K562 (cell line): ENCODE results near the gene NKAIN4. TPM values are rescaled to one million over a fixed set of nuclear protein-coding genes. Genes with fewer than 3 reads are reported as not detected.

Experiments
- ATAC-seq: fragments of 200-7000 bp; cut with Tn5 transposase; 3 replicates; pipeline ENCODE4 v1.9.1; 2020; ENCODE audit warnings: moderate library complexity
- BruUV-seq: library from RNA; stranded (reverse); fragments of 400-500 nt; replicated peaks from 2 replicates; lab custom pipeline; 2021; lab: Mats Ljungman, UMichigan
- CTCF ChIA-PET: fragments of 300-600 bp; formaldehyde crosslinking; extraction: SDS; loops from one replicate; lab custom pipeline; 2021; ENCODE audit warnings: low intra/inter-chr PET ratio; lab: Yijun Ruan, JAX
- POLR2A ChIA-PET: fragments of 300-600, 350-650 bp; sonication (Branson Sonifier 250); formaldehyde crosslinking; extraction: SDS; loops from one replicate; lab custom pipeline; 2021; ENCODE audit warnings: antibody characterized with exemption, inconsistent platforms; lab: Yijun Ruan, JAX
- DNase-seq, 4 experiments: peaks; one replicate each; pipeline versions ENCODE4 v3.0.0 to v3.0.0-alpha.2; 2011 to 2018; ENCODE audit warnings: low spot score in 3 of 4, mixed read lengths in 3 of 4; ENCODE audit errors: extremely low read depth in 1 of 4
- FAIRE-seq: peaks from 2 replicates; lab custom pipeline; 2011; peaks lifted over from hg19 to GRCh38; lab: Jason Lieb, UNC
- H2AFZ ChIP-seq: 2 replicates; pipeline ENCODE4 v1.6.0; 2011; ENCODE audit warnings: low read depth, low read length, control low read depth, inconsistent platforms
- H3K27ac ChIP-seq: fragments of 200-600 bp; 3 replicates; pipeline ENCODE4 v1.8.0; 2011; ENCODE audit warnings: low read depth, mild to moderate bottlenecking, control low read depth, inconsistent platforms, low read length, moderate library complexity, mixed read lengths; ENCODE audit errors: extremely low read depth
- H3K27me3 ChIP-seq, 2 experiments: fragments of 300-600 bp in 1 of 2; 2 replicates in 1 of 2; 3 replicates in 1 of 2; pipeline versions ENCODE4 v1.6.0 to v1.8.0; 2011; ENCODE audit warnings: inconsistent platforms in 2 of 2, low read length in 2 of 2, mild to moderate bottlenecking in 1 of 2, mixed read lengths in 1 of 2, moderate library complexity in 1 of 2; ENCODE audit not compliant: control insufficient read depth in 2 of 2, insufficient read depth in 2 of 2
- H3K36me3 ChIP-seq: fragments of 300-600 bp; 3 replicates; pipeline ENCODE4 v1.8.0; 2011; ENCODE audit warnings: mild to moderate bottlenecking, low read length, inconsistent platforms; ENCODE audit not compliant: control insufficient read depth, insufficient read depth
- H3K4me1 ChIP-seq, 2 experiments: fragments of 200-600 bp in 1 of 2; replicated peaks in 1 of 2; 2 replicates in 1 of 2; 3 replicates in 1 of 2; pipeline versions ENCODE4 v1.5.1 to v1.8.0; 2011; ENCODE audit warnings: inconsistent platforms in 2 of 2, low read length in 2 of 2, mild to moderate bottlenecking in 1 of 2, mixed read lengths in 1 of 2, moderate library complexity in 1 of 2; ENCODE audit not compliant: control insufficient read depth in 2 of 2, insufficient read depth in 2 of 2
- H3K4me2 ChIP-seq: 2 replicates; pipeline ENCODE4 v1.6.1; 2011; ENCODE audit warnings: low read length, control low read depth, inconsistent platforms, mixed read lengths; ENCODE audit not compliant: insufficient read depth
- H3K4me3 ChIP-seq: fragments of 200-600 bp; sonication (generic), shearing (Covaris generic); 2 replicates; pipeline ENCODE4 v1.5.1; 2016; ENCODE audit warnings: control low read depth, inconsistent platforms
- H3K79me2 ChIP-seq: fragments of 200-600 bp; 3 replicates; pipeline ENCODE4 v1.8.0; 2011; ENCODE audit warnings: low read length, inconsistent platforms; ENCODE audit not compliant: control insufficient read depth, insufficient read depth
- H3K9ac ChIP-seq, 2 experiments: 2 replicates each; pipeline versions ENCODE4 v1.6.0 to v1.6.1; 2011; ENCODE audit warnings: low read depth in 2 of 2, low read length in 2 of 2, control low read depth in 1 of 2, inconsistent platforms in 1 of 2, mild to moderate bottlenecking in 1 of 2, mixed read lengths in 1 of 2; ENCODE audit not compliant: insufficient read depth in 1 of 2
- H3K9me1 ChIP-seq: one replicate; pipeline ENCODE4 v1.6.0; 2011; ENCODE audit warnings: inconsistent platforms, mild to moderate bottlenecking, low read length, moderate library complexity; ENCODE audit not compliant: control insufficient read depth, insufficient read depth
- H3K9me3 ChIP-seq: replicated peaks from 2 replicates; pipeline ENCODE4 v1.5.1; 2011; ENCODE audit warnings: low read depth, low read length, inconsistent platforms; ENCODE audit not compliant: control insufficient read depth, insufficient read depth
- H4K20me1 ChIP-seq: replicated peaks from 2 replicates; pipeline ENCODE4 v1.6.1; 2011; ENCODE audit warnings: low read length, inconsistent platforms, mixed read lengths; ENCODE audit not compliant: control insufficient read depth, insufficient read depth
- C11orf30 ChIP-seq: fragments of 450-650 bp; IDR thresholded peaks from 2 replicates; pipeline ENCODE4 v1.6.1; 2016; ENCODE audit warnings: low read depth, mild to moderate bottlenecking
- CREB1 ChIP-seq, 2 experiments: sonication (generic) in 1 of 2; formaldehyde crosslinking in 1 of 2; IDR thresholded peaks; 2 replicates each; pipeline versions ENCODE4 v1.6.1 to v1.8.0; 2012 to 2022; ENCODE audit warnings: inconsistent platforms in 1 of 2, mild to moderate bottlenecking in 1 of 2, missing genetic modification reagents in 1 of 2, moderate library complexity in 1 of 2
- FOXA3 ChIP-seq, 2 experiments: fragments of 450-650 bp in 1 of 2; sonication (generic) in 1 of 2; formaldehyde crosslinking; IDR thresholded peaks in 1 of 2; conservative IDR thresholded peaks in 1 of 2; 2 replicates each; pipeline versions ENCODE4 v1.4.0 to v1.8.0; 2020 to 2022; ENCODE audit warnings: mild to moderate bottlenecking in 2 of 2, missing genetic modification reagents in 1 of 2
- HNRNPH1 ChIP-seq: fragments of 200-400 bp; formaldehyde crosslinking; optimal IDR thresholded peaks from 2 replicates; pipeline ENCODE3; 2017; ENCODE audit warnings: low read depth, mild to moderate bottlenecking, low read length, moderate library complexity
- HSF4 ChIP-seq: fragments of 250-450 bp; sonication (Bioruptor Pico); IDR thresholded peaks from 2 replicates; pipeline ENCODE4 v2.1.2; 2022; ENCODE audit warnings: mild to moderate bottlenecking, moderate library complexity, borderline replicate concordance
- KLF1 ChIP-seq: fragments of 450-650 bp; IDR thresholded peaks from 2 replicates; pipeline ENCODE4 v1.6.1; 2016; ENCODE audit warnings: missing genetic modification characterization, missing compliant biosample characterization
- MAFF ChIP-seq: IDR thresholded peaks from 2 replicates; pipeline ENCODE4 v1.6.1; 2012; ENCODE audit warnings: low read length, improper control_type of control experiment
- NCOR1 ChIP-seq: fragments of 450-650 bp; IDR thresholded peaks from 2 replicates; pipeline ENCODE4 v1.6.1; 2016; ENCODE audit warnings: mild to moderate bottlenecking, moderate library complexity
- PPARD ChIP-seq: fragments of 250-450 bp; sonication (Bioruptor Pico); IDR thresholded peaks from 2 replicates; pipeline ENCODE4 v1.8.0; 2022; ENCODE audit warnings: inconsistent platforms, mild to moderate bottlenecking, moderate library complexity
- RFX5 ChIP-seq: IDR thresholded peaks from 2 replicates; pipeline ENCODE4 v1.6.1; 2011; ENCODE audit warnings: low read depth, mild to moderate bottlenecking, improper control_type of control experiment, low read length
- TAF7 ChIP-seq: fragments of 450-650 bp; IDR thresholded peaks from 2 replicates; pipeline ENCODE4 v1.6.1; 2016; ENCODE audit warnings: missing genetic modification characterization, missing compliant biosample characterization
- ZBTB40 ChIP-seq, 2 experiments: fragments of 450-650 bp in 1 of 2; sonication (generic) in 1 of 2; formaldehyde crosslinking in 1 of 2; IDR thresholded peaks; 2 replicates each; pipeline versions ENCODE4 v1.7.1 to v1.9.0; 2016 to 2022; ENCODE audit warnings: inconsistent platforms in 1 of 2, mild to moderate bottlenecking in 1 of 2, missing genetic modification reagents in 1 of 2
- ZNF316 ChIP-seq: fragments of 450-650 bp; IDR thresholded peaks from 2 replicates; pipeline ENCODE4 v1.6.1; 2016
- WGBS: fragments of 100-300 bp; shearing (Covaris generic); methylation state at CpG from one replicate; pipeline ENCODE4 v1.1.6; 2016; ENCODE audit warnings: low coverage, mixed read lengths; ENCODE audit not compliant: insufficient coverage; ENCODE audit errors: missing lambda C conversion rate; 5-methylcytosine and 5-hydroxymethylcytosine counted together
- in situ Hi-C: fragments of 300-500 bp; cut with MboI; formaldehyde crosslinking; loops from 4 replicates; pipeline ENCODE4 v1.15.0; 2018; ENCODE audit warnings: inconsistent platforms, mixed read lengths
- intact Hi-C: fragments of 100-400 bp; cut with micrococcal nuclease; formaldehyde crosslinking; loops from 2 replicates; pipeline ENCODE4 v1.14.2; 2022
- polyA plus RNA-seq, 8 experiments: library from polyadenylated mRNA; depleted of rRNA in 4 of 8; stranded (reverse) in 5 of 8; unstranded in 3 of 8; fragments of >200 nt; fragmentation: Nextera tagmentation in 2 of 8; fragmentation: Illumina TruSeq in 1 of 8; extraction: Ambion mirVana in 2 of 8; extraction: Trizol in 1 of 8; gene quantifications; 2 replicates each; pipeline versions ENCODE4 v1.2.1 to v1.2.3, GENCODE V29; 2011 to 2014; ENCODE audit warnings: inconsistent platforms in 1 of 8, missing spikeins in 1 of 8
- total RNA-seq, 7 experiments: library from RNA; depleted of rRNA in 6 of 7; stranded (reverse); fragments of >200 nt in 6 of 7; fragmentation: Illumina TruSeq in 2 of 7; extraction: Trizol in 2 of 7; gene quantifications; 2 replicates each; pipeline versions ENCODE4 v1.2.1 to v1.2.3, GENCODE V29; 2011 to 2021; ENCODE audit warnings: low replicate concordance in 1 of 7

NKAIN4 gene
- total and polyA plus RNA-seq, 9 of the 15 experiments (the other 6 are each of a cell fraction or from before 2014, with no cell fraction given) = not detected

GRCh38 chr20:63248835-63249591, 5.2 kb downstream of the NKAIN4 start:
- H2AFZ ChIP-seq = no peak overlapping the region
- no peak overlapping the region for H3K4me2 ChIP-seq
- H3K9me3 ChIP-seq = no peaks in the 10 kb centered on the region
- no TSS peak for BruUV-seq
- DNase-seq = no peak
- H3K27ac ChIP-seq = no peak overlapping the region
- peaks cover 32 to 81% of the 10 kb centered on the region in 2 experiments; a peak in 4 of 5 replicates for H3K27me3 ChIP-seq
- H3K9me1 ChIP-seq = no peaks in the 10 kb centered on the region
- no peak overlapping the region for H3K9ac ChIP-seq
- no peak overlapping the region for H3K4me3 ChIP-seq
- peaks cover 23% of the 10 kb centered on the region for H4K20me1 ChIP-seq
- POLR2A ChIA-PET = interaction anchor here (1.2 kb wide), 1 partner anchor 12 kb away, joined by 3 read pairs; no protein-coding TSS in a partner anchor
- no peaks in the 10 kb centered on the region for H3K36me3 ChIP-seq
- in situ Hi-C loops = no loop called here
- peaks cover 0 to 43% of the 10 kb centered on the region in 2 experiments; a peak in 1 of 5 replicates for H3K4me1 ChIP-seq
- no peaks in the 10 kb centered on the region for H3K79me2 ChIP-seq
- WGBS = 3% methylated on average over 23 of the region's 25 CpGs
- FAIRE-seq = no peak
- CTCF ChIA-PET = no interaction called here
- intact Hi-C loops = no loop called here
- ATAC-seq = no peak
- TF ChIP-seq PPARD (CRISPR knock-in tag) (no peak), HNRNPH1 (no peak), FOXA3 (CRISPR knock-in tag; conservative IDR thresholded peaks at IDR 0.05 in 1 of 2, IDR thresholded peaks at IDR 0.05 in 1 of 2) (no peak), CREB1 (IDR thresholded peaks at IDR 0.05) (no peak), CREB1 (CRISPR knock-in tag; IDR thresholded peaks at IDR 0.05) (no peak), HSF4 (CRISPR knock-in tag) (no peak), TAF7 (tag) (no peak), C11orf30 (peak; percentile 63; the same call in 1 of the 2 replicates), ZNF316 (peak; percentile 82), RFX5 (no peak), NCOR1 (no peak), ZBTB40 (IDR thresholded peaks at IDR 0.05) (peak; percentile 82), ZBTB40 (CRISPR knock-in tag; IDR thresholded peaks at IDR 0.05) (peak; percentile 86), KLF1 (peak; percentile 62; the same call in 1 of the 2 replicates), MAFF (peak; percentile 58; the same call in 1 of the 2 replicates)
